ENCODE data around the gene DICER1.

DNA sequence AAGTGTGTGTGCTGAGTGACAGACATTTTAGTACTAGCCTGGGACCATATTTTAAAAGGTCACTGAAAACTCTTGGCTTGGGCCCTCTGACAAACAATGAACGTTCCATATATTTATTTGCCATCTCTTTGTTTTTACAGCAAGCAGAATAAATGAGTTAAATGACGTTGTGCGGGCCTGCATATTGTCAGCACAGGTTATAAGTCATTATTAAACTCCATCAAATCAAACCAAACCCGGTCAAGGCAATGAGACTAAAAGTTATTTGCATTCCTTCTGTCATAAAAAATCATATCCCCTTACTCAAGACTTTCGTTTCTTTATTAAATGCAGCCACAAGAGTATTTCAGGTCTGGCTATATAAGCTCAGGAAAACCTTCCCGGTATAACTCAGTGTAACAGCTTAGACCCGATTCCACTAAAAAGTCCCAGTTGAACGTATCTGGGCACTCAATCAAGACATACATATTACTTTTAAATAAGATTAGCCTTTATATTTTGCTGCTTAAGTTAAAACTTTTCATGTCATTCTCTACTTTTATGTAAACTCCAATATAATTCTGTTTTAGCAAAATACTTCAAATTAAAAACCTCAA lies 84.9 kb downstream of the DICER1 start:
- TF ChIP-seq, protein P1, sequence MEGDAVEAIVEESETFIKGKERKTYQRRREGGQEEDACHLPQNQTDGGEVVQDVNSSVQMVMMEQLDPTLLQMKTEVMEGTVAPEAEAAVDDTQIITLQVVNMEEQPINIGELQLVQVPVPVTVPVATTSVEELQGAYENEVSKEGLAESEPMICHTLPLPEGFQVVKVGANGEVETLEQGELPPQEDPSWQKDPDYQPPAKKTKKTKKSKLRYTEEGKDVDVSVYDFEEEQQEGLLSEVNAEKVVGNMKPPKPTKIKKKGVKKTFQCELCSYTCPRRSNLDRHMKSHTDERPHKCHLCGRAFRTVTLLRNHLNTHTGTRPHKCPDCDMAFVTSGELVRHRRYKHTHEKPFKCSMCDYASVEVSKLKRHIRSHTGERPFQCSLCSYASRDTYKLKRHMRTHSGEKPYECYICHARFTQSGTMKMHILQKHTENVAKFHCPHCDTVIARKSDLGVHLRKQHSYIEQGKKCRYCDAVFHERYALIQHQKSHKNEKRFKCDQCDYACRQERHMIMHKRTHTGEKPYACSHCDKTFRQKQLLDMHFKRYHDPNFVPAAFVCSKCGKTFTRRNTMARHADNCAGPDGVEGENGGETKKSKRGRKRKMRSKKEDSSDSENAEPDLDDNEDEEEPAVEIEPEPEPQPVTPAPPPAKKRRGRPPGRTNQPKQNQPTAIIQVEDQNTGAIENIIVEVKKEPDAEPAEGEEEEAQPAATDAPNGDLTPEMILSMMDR (IDR thresholded peaks at IDR 0.05; ENCODE audit: insufficient read depth, low read length) = no peak
- TF ChIP-seq, protein P2, sequence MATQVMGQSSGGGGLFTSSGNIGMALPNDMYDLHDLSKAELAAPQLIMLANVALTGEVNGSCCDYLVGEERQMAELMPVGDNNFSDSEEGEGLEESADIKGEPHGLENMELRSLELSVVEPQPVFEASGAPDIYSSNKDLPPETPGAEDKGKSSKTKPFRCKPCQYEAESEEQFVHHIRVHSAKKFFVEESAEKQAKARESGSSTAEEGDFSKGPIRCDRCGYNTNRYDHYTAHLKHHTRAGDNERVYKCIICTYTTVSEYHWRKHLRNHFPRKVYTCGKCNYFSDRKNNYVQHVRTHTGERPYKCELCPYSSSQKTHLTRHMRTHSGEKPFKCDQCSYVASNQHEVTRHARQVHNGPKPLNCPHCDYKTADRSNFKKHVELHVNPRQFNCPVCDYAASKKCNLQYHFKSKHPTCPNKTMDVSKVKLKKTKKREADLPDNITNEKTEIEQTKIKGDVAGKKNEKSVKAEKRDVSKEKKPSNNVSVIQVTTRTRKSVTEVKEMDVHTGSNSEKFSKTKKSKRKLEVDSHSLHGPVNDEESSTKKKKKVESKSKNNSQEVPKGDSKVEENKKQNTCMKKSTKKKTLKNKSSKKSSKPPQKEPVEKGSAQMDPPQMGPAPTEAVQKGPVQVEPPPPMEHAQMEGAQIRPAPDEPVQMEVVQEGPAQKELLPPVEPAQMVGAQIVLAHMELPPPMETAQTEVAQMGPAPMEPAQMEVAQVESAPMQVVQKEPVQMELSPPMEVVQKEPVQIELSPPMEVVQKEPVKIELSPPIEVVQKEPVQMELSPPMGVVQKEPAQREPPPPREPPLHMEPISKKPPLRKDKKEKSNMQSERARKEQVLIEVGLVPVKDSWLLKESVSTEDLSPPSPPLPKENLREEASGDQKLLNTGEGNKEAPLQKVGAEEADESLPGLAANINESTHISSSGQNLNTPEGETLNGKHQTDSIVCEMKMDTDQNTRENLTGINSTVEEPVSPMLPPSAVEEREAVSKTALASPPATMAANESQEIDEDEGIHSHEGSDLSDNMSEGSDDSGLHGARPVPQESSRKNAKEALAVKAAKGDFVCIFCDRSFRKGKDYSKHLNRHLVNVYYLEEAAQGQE (IDR thresholded peaks at IDR 0.05; ENCODE audit: insufficient replicate concordance, low read depth) = no peak
- no peak for TF ChIP-seq POLR2AphosphoS5 (IDR thresholded peaks at IDR 0.05; ENCODE audit: low read depth)
